ENCODE results near the gene SDR42E2. TPM values are rescaled to one million over a fixed set of nuclear protein-coding genes. Genes with fewer than 3 reads are reported as not detected.
A peak's percentile ranks its signal among the peaks of the same experiment; 100 is the strongest.

The SDR42E2 gene
- polyA plus RNA-seq, 3 donors, result 0.16 to 0.23 TPM; not detected in 1

- intact Hi-C loops (cut with micrococcal nuclease), result no loop called here
These were observed 70.2 kb downstream of the SDR42E2 start for GRCh38 chr16:22232277-22233036.

GRCh38 chr16:22233037-22233372, 70.7 kb downstream of the SDR42E2 start:
- 93% methylated on average over 3 of the region's 6 CpGs for WGBS (ENCODE audit: insufficient coverage)
- no peak for DNase-seq
- intact Hi-C loops (cut with micrococcal nuclease), result no loop called here
- no peak overlapping the region for H3K4me3 ChIP-seq (replicated peaks in 1 of 3; ENCODE audit: low read depth in 2 of 3, low read length in 3 of 3)
- no peaks in the 10 kb centered on the region for H3K79me2 ChIP-seq (ENCODE audit: insufficient read depth, low read length)
- H3K4me3 Mint-ChIP-seq, result no peak overlapping the region
- no peaks in the 10 kb centered on the region for H3K9me3 Mint-ChIP-seq
- H3K27ac ChIP-seq (ENCODE audit: low read depth in 1 of 2, low read length in 2 of 2), result no peak overlapping the region
- no peaks in the 10 kb centered on the region for H3K27me3 ChIP-seq (ENCODE audit: control insufficient read depth in 2 of 2, insufficient read depth in 2 of 2, low read length in 2 of 2)
- no peaks in the 10 kb centered on the region for H4K20me1 ChIP-seq (ENCODE audit: insufficient read depth, low read length)
- H3K27me3 Mint-ChIP-seq (ENCODE audit: low read depth in 3 of 3), result peaks cover 0 to 3% (median 2%) of the 10 kb centered on the region in 3 donors
- no peak overlapping the region for H3K27ac Mint-ChIP-seq
- no peaks in the 10 kb centered on the region for H3K4me1 Mint-ChIP-seq
- peaks cover 16 to 27% of the 10 kb centered on the region in 2 donors for H3K36me3 ChIP-seq (replicated peaks in 1 of 2; ENCODE audit: control insufficient read depth in 1 of 2, insufficient read depth in 2 of 2, low read length in 2 of 2)
- no peak for TF ChIP-seq CTCF (IDR thresholded peaks at IDR 0.05)
- no peaks in the 10 kb centered on the region for H3K9me3 ChIP-seq (replicated peaks in 1 of 2; ENCODE audit: control insufficient read depth in 1 of 2, insufficient read depth in 1 of 2, low read length in 2 of 2)
- H3K36me3 Mint-ChIP-seq, result peaks cover 30 to 49% of the 10 kb centered on the region in 2 donors
- no peaks in the 10 kb centered on the region for H3K4me1 ChIP-seq (ENCODE audit: control insufficient read depth in 1 of 2, insufficient read depth in 2 of 2, low read length in 2 of 2)
- no peak overlapping the region for H2AFZ ChIP-seq (ENCODE audit: insufficient read depth, low read depth, low read length, poor library complexity, severe bottlenecking)
- H3K9ac ChIP-seq (ENCODE audit: insufficient read depth, low read length, poor library complexity, severe bottlenecking), result no peak overlapping the region
- no peak overlapping the region for H3K4me2 ChIP-seq (replicated peaks; ENCODE audit: extremely low read depth, low read length, poor library complexity, severe bottlenecking)

More at GRCh38 chr16:22232277-22233036, 70.2 kb downstream of the SDR42E2 start:
- H3K79me2 ChIP-seq (ENCODE audit: insufficient read depth, low read length), result no peaks in the 10 kb centered on the region
- Mint-ChIP-seq H3K9me3 (no peaks in the 10 kb centered on the region), H3K27ac (peak overlapping the region in 1 of 7 donors; percentile 46), H3K36me3 (peaks cover 29 to 46% of the 10 kb centered on the region in 2 donors), H3K27me3 (ENCODE audit: low read depth in 3 of 3) (peaks cover 0 to 3% (median 2%) of the 10 kb centered on the region in 3 donors), H3K4me3 (no peak overlapping the region), H3K4me1 (no peaks in the 10 kb centered on the region)
- H3K4me2 ChIP-seq (replicated peaks; ENCODE audit: extremely low read depth, low read length, poor library complexity, severe bottlenecking), result no peak overlapping the region
- no peak overlapping the region for H2AFZ ChIP-seq (ENCODE audit: insufficient read depth, low read depth, low read length, poor library complexity, severe bottlenecking)
- H3K27me3 ChIP-seq (ENCODE audit: control insufficient read depth in 2 of 2, insufficient read depth in 2 of 2, low read length in 2 of 2), result no peaks in the 10 kb centered on the region
- DNase-seq, result no peak
- no peak overlapping the region for H3K27ac ChIP-seq (ENCODE audit: low read depth in 1 of 2, low read length in 2 of 2)
- H3K36me3 ChIP-seq (replicated peaks in 1 of 2; ENCODE audit: control insufficient read depth in 1 of 2, insufficient read depth in 2 of 2, low read length in 2 of 2), result peaks cover 16 to 27% of the 10 kb centered on the region in 2 donors
- H4K20me1 ChIP-seq (ENCODE audit: insufficient read depth, low read length), result no peaks in the 10 kb centered on the region
- no peak for TF ChIP-seq CTCF (IDR thresholded peaks at IDR 0.05)
- WGBS (ENCODE audit: insufficient coverage), result 98% methylated on average over 8 of the region's 14 CpGs
- no peaks in the 10 kb centered on the region for H3K9me3 ChIP-seq (replicated peaks in 1 of 2; ENCODE audit: control insufficient read depth in 1 of 2, insufficient read depth in 1 of 2, low read length in 2 of 2)
- no peak overlapping the region for H3K9ac ChIP-seq (ENCODE audit: insufficient read depth, low read length, poor library complexity, severe bottlenecking)
- no peak overlapping the region for H3K4me3 ChIP-seq (replicated peaks in 1 of 3; ENCODE audit: low read depth in 2 of 3, low read length in 3 of 3)
- H3K4me1 ChIP-seq (ENCODE audit: control insufficient read depth in 1 of 2, insufficient read depth in 2 of 2, low read length in 2 of 2), result no peaks in the 10 kb centered on the region
